ENCODE measurements around the gene FEM1B.

Gene FEM1B

GRCh38 chr15:68259883-68260282, 17.7 kb upstream of the FEM1B start:
- no peak for DNase-seq

GRCh38 chr15:68261241-68261640, 16.3 kb upstream of the FEM1B start:
- DNase-seq: no peak

GRCh38 chr15:68261980-68262379, 15.6 kb upstream of the FEM1B start:
- DNase-seq: no peak

GRCh38 chr15:68262514-68263356, 14.8 kb upstream of the FEM1B start:
- no peak for DNase-seq

GRCh38 chr15:68264282-68264681, 13.3 kb upstream of the FEM1B start:
- DNase-seq: no peak

GRCh38 chr15:68265081-68265480, 12.5 kb upstream of the FEM1B start:
- DNase-seq: no peak

- DNase-seq: no peak
These were observed 11.9 kb upstream of the FEM1B start for GRCh38 chr15:68265674-68266073.

- DNase-seq: no peak
These were observed 9.1 kb upstream of the FEM1B start for GRCh38 chr15:68268405-68268804.

- no peak for DNase-seq
These were observed 5.6 kb upstream of the FEM1B start for GRCh38 chr15:68271854-68272471.

GRCh38 chr15:68272721-68273271, 4.7 kb upstream of the FEM1B start:
- no peak for DNase-seq

GRCh38 chr15:68274201-68274848, 3.2 kb upstream of the FEM1B start:
- no peak for DNase-seq

- no peak for DNase-seq
These were observed 2.3 kb upstream of the FEM1B start for GRCh38 chr15:68275165-68275746.

- no peak for DNase-seq
These were observed 877 bp upstream of the FEM1B start for GRCh38 chr15:68276668-68277067.

- DNase-seq: no peak
These were observed 378 bp upstream of the FEM1B start for GRCh38 chr15:68277131-68277602.

GRCh38 chr15:68278345-68278594, 725 bp downstream of the FEM1B start:
- no peak for DNase-seq

GRCh38 chr15:68278595-68279405, 1.3 kb downstream of the FEM1B start:
- DNase-seq: no peak

- no peak for DNase-seq
These were observed 2.5 kb downstream of the FEM1B start for GRCh38 chr15:68279779-68280753.

- no peak for DNase-seq
These were observed 3.5 kb downstream of the FEM1B start for GRCh38 chr15:68281008-68281407.

GRCh38 chr15:68283401-68283800, 5.9 kb downstream of the FEM1B start:
- DNase-seq: no peak

- DNase-seq: no peak
These were observed 7.2 kb downstream of the FEM1B start for GRCh38 chr15:68284616-68285258.
